D721Med (cell line): ENCODE data around the gene BFAR.
"Not testable (repeated sequence)": the region's sequence is repeated elsewhere in the genome, so short reads cannot be mapped to it uniquely, and the experiment has no call there.

Source experiments
- DNase-seq: peaks from one replicate; pipeline ENCODE4 v3.0.0; 2011; ENCODE audit warnings: low spot score; ENCODE audit not compliant: insufficient read length
- FAIRE-seq: peaks from 2 replicates; lab custom pipeline; 2011; peaks lifted over from hg19 to GRCh38; lab: Jason Lieb, UNC
- TF ChIP-seq, protein P1 (sequence below): IDR thresholded peaks from 2 replicates; pipeline ENCODE4 v1.5.1; 2012; ENCODE audit warnings: mild to moderate bottlenecking, control low read depth; ENCODE audit not compliant: insufficient read depth; ENCODE audit errors: missing control alignments

The BFAR gene

GRCh38 chr16:14627078-14627477 lies 5.7 kb upstream of the BFAR start:
- DNase-seq: no peak
- no peak for FAIRE-seq
- TF ChIP-seq, protein P1, sequence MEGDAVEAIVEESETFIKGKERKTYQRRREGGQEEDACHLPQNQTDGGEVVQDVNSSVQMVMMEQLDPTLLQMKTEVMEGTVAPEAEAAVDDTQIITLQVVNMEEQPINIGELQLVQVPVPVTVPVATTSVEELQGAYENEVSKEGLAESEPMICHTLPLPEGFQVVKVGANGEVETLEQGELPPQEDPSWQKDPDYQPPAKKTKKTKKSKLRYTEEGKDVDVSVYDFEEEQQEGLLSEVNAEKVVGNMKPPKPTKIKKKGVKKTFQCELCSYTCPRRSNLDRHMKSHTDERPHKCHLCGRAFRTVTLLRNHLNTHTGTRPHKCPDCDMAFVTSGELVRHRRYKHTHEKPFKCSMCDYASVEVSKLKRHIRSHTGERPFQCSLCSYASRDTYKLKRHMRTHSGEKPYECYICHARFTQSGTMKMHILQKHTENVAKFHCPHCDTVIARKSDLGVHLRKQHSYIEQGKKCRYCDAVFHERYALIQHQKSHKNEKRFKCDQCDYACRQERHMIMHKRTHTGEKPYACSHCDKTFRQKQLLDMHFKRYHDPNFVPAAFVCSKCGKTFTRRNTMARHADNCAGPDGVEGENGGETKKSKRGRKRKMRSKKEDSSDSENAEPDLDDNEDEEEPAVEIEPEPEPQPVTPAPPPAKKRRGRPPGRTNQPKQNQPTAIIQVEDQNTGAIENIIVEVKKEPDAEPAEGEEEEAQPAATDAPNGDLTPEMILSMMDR: no peak

GRCh38 chr16:14628806-14629611 lies 3.7 kb upstream of the BFAR start:
- DNase-seq (no peak), FAIRE-seq (no peak)
- TF ChIP-seq, protein P1: no peak

GRCh38 chr16:14629612-14629918 lies 3.2 kb upstream of the BFAR start:
- no peak for DNase-seq

DNA sequence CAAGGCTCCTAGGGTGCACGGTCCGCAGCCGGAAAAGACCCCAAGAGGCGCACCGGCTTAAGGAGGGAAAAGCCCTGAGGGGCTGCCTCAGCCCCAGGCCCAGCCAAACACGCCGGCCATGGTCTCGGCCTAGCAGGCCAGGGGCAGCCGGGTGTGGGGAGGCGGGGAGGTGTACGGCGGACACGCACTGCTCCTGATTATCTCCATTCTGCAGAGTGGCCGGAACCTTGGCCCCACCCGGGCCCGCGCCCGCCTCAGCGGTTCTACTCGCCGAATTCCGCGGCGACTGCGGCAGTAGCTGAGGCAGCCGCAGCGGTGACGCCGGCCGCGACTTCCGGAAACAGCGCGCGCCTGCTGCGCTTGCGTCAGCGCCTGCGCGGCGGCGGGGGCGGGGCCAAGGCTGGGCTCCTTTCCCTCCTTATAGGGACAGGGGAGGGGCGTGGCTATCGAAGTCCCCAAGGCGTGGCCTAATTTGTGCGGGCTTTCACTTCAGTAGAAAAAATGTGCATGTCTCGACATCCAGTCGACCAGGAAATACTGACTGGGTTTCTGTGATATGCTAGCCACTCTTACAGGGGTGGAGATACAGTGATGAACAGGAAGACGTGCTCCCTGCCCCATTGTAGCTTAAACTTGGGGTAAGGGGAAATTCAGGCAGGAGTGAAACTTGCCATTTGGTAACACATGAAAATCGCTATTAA lies 2.7 kb upstream of the BFAR start, which contains the start of gene PARN:
PARN (minus strand) TSS at position 342 of the 701 bp plus-strand sequence; CDS start at position 207, 135 bp downstream.
- TF ChIP-seq, protein P1: no peak
- FAIRE-seq (no peak), DNase-seq (peak; percentile 87)

More at GRCh38 chr16:14629612-14629918, 3.2 kb upstream of the BFAR start:
- TF ChIP-seq, protein P1: no peak
- no peak for FAIRE-seq

- FAIRE-seq, DNase-seq: not testable (repeated sequence)
Observed at GRCh38 chr16:14630620-14631330, 2.0 kb upstream of the BFAR start.

DNA sequence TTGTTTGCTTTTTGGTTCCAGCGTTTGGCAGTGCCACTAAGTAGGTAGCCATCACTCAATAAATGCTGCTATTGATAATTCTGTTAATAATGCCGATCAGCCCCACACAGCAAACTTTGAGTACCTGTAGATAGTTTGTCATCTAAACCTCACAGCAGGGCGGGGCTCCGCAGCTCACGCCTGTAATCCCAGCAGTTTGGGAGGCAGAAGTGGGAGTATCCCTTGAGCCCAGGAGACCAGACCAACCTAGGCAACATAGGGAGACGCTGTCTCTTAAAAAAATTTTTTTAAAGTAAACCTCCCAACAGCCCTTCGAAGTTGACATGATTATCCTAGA lies 1.6 kb downstream of the BFAR start:
- FAIRE-seq: no peak
- DNase-seq: no peak
- TF ChIP-seq, protein P1: no peak

DNA sequence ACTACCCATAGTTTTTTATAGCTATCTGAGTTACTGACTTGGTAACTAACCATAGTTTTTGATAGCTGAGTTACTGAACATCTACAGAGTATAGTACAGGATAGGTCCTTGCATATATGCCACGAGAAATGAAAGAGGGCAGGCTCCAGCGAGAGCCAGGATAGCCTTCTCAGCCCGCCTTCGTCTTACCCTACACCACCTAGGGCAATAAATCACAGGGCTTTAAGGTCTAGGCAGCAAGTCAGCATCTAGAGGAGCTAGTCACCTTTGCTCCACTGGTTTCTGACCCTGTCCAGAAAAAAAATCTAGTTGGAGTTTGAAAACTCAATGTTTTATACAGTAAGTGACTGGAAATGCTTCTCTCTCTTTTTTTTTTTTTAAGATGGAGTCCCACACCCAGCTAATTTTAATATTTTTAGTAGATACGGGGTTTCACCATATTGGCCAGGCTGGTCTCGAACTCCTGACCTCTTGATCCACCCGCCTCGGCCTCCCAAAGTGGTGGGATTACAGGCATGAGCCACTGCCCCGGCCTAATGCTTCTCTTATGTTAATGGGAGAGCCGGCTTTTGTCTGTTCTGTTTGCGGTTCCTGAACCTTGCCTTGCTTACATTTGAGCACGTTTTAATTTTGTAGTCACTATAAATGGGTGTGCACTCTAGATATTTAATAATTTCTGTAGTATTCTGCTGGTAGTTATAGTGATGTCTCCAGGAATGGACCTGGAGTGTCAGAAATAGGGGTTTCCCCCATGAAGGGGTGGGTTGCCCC lies 2.8 kb downstream of the BFAR start:
- FAIRE-seq (no peak), DNase-seq (no peak)
- TF ChIP-seq, protein P1: no peak

DNA sequence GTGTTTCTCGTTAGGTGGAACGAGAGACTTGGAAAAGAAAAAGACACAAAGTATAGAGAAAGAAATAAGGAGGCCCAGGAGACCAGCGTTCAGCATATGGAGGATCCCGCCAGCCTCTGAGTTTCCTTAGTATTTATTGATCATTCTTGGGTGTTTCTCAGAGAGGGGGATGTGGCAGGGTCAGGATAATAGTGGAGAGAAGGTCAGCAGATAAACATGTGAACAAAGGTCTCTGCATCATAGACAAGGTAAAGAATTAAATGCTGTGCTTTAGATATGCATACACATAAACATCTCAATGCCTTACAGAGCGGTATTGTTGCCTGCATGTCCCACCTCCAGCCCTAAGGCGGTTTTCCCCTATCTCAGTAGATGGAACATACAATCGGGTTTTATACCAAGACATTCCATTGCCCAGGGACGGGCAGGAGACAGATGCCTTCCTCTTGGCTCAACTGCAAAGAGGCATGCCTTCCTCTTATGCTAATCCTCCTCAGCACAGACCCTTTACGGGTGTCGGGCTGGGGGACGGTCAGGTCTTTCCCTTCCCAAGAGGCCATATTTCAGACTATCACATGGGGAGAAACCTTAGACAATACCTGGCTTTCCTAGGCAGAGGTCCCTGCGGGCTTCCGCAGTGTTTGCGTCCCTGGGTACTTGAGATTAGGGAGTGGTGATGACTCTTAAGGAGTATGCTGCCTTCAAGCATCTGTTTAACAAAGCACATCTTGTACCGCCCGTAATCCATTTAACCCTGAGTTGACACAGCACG lies 3.6 kb downstream of the BFAR start:
- FAIRE-seq: not testable (repeated sequence)

GRCh38 chr16:14636951-14637240 lies 4.1 kb downstream of the BFAR start:
- FAIRE-seq, DNase-seq: not testable (repeated sequence)

More for the DNA sequence above, 3.6 kb downstream of the BFAR start:
- DNase-seq: not testable (repeated sequence)
